ENCODE measurements around the gene ARSB. TPM values are rescaled to one million over a fixed set of nuclear protein-coding genes. Genes with fewer than 3 reads are reported as not detected.

Gene ARSB
- total RNA-seq, 4 donors from 2014 or later: 10.0 to 17.4 (median 13.9) TPM

GRCh38 chr5:78905084-78905938 is 79.8 kb downstream of the ARSB start:
- DNase-seq: no peak
- WGBS, 2 donors: 74 to 75% methylated on average over 5 of the region's 5 CpGs
- intact Hi-C loops (cut with DNase I): no loop called here
- Histone ChIP-seq H3K9me3 (no peaks in the 10 kb centered on the region), H3K27ac (no peak overlapping the region), H3K36me3 (no peaks in the 10 kb centered on the region), H3K27me3 (no peaks in the 10 kb centered on the region), H3K4me3 (replicated peaks in 1 of 3) (no peak overlapping the region), H3K4me1 (peaks cover 11 to 20% of the 10 kb centered on the region in 2 donors)
- TF ChIP-seq POLR2A (IDR thresholded peaks at IDR 0.05): no peak

GRCh38 chr5:78903861-78904260 is 81.2 kb downstream of the ARSB start:
- Histone ChIP-seq H3K4me1 (peaks cover 9 to 17% of the 10 kb centered on the region in 2 donors), H3K27me3 (no peaks in the 10 kb centered on the region), H3K4me3 (replicated peaks in 1 of 3) (no peak overlapping the region), H3K27ac (no peak overlapping the region), H3K36me3 (no peaks in the 10 kb centered on the region), H3K9me3 (no peaks in the 10 kb centered on the region)
- DNase-seq: no peak
- 68 to 74% methylated on average over 1 of the region's 1 CpG for WGBS, 2 donors
- TF ChIP-seq CTCF (IDR thresholded peaks at IDR 0.05) (no peak), POLR2A (IDR thresholded peaks at IDR 0.05) (no peak)
- intact Hi-C loops (cut with DNase I): loop anchor here (5.0 kb wide), 1 partner anchor 63 kb away; no protein-coding TSS in a partner anchor

GRCh38 chr5:78903353-78903752 is 81.8 kb downstream of the ARSB start:
- TF ChIP-seq CTCF (IDR thresholded peaks at IDR 0.05) (no peak), POLR2A (IDR thresholded peaks at IDR 0.05) (no peak)
- intact Hi-C loops (cut with DNase I): loop anchor here (5.0 kb wide), 1 partner anchor 64 kb away; no protein-coding TSS in a partner anchor

GRCh38 chr5:78899922-78900362 is 85.2 kb downstream of the ARSB start:
- intact Hi-C loops (cut with DNase I): loop anchor here (5.0 kb wide), 1 partner anchor 67 kb away; no protein-coding TSS in a partner anchor
- H3K9me3 ChIP-seq: no peaks in the 10 kb centered on the region
- no peak for TF ChIP-seq POLR2A (IDR thresholded peaks at IDR 0.05)
- TF ChIP-seq CTCF (IDR thresholded peaks at IDR 0.05): peak in 5 of 6 experiments; percentile 19 to 70 (median 58)
- no peaks in the 10 kb centered on the region for H3K36me3 ChIP-seq
- no peaks in the 10 kb centered on the region for H3K4me1 ChIP-seq
- WGBS, 2 donors: 15 to 17% methylated on average over 3 of the region's 3 CpGs
- peak; percentile 37 to 57 for DNase-seq
- H3K27me3 ChIP-seq: no peaks in the 10 kb centered on the region
- no peak overlapping the region for H3K4me3 ChIP-seq (replicated peaks in 1 of 3)
- H3K27ac ChIP-seq: no peak overlapping the region

More at GRCh38 chr5:78903353-78903752, 81.8 kb downstream of the ARSB start:
- no peaks in the 10 kb centered on the region for H3K36me3 ChIP-seq
- H3K9me3 ChIP-seq: no peaks in the 10 kb centered on the region
- WGBS, 2 donors: 81 to 88% methylated on average over 2 of the region's 2 CpGs
- DNase-seq: no peak
- no peak overlapping the region for H3K27ac ChIP-seq
- peaks cover 7 to 13% of the 10 kb centered on the region in 2 donors for H3K4me1 ChIP-seq
- H3K4me3 ChIP-seq (replicated peaks in 1 of 3): no peak overlapping the region
- no peaks in the 10 kb centered on the region for H3K27me3 ChIP-seq

- H3K9me3 ChIP-seq: no peaks in the 10 kb centered on the region
- TF ChIP-seq POLR2A (IDR thresholded peaks at IDR 0.05) (no peak), CTCF (IDR thresholded peaks at IDR 0.05) (no peak)
- H3K27ac ChIP-seq: no peak overlapping the region
- H3K4me1 ChIP-seq: no peaks in the 10 kb centered on the region
- whole genome bisulfite sequencing, 2 donors: 80 to 81% methylated on average over 4 of the region's 4 CpGs
- no peaks in the 10 kb centered on the region for H3K36me3 ChIP-seq
- H3K4me3 ChIP-seq (replicated peaks in 1 of 3): no peak overlapping the region
- DNase-seq: no peak
- H3K27me3 ChIP-seq: no peaks in the 10 kb centered on the region
- intact Hi-C loops (cut with DNase I): no loop called here
Measured at GRCh38 chr5:78896132-78896531, 89.0 kb downstream of the ARSB start.
